Tibial nerve (tissue), 4 donors: ENCODE results near the gene AK8.

Experiments
- CTCF ChIP-seq, 5 experiments: fragments of 200-600 bp in 3 of 5; fragments of 450-650 bp in 2 of 5; sonication (generic) in 3 of 5; IDR thresholded peaks; one replicate each; pipeline ENCODE4 v1.5.1; 2016 to 2019; ENCODE audit warnings: antibody characterized with exemption in 5 of 5, mild to moderate bottlenecking in 3 of 5, moderate library complexity in 2 of 5
- EP300 ChIP-seq, 2 donors: sonication (generic); formaldehyde crosslinking; IDR thresholded peaks; one replicate each; pipeline ENCODE4 v1.6.1; 2017; ENCODE audit warnings: antibody characterized with exemption in 2 of 2, mild to moderate bottlenecking in 1 of 2
- POLR2A ChIP-seq, 2 donors: fragments of 450-650 bp; IDR thresholded peaks; one replicate each; pipeline ENCODE4 v1.6.1; 2017; ENCODE audit warnings: antibody characterized with exemption in 2 of 2, mild to moderate bottlenecking in 2 of 2, moderate library complexity in 2 of 2

GRCh38 chr9:132828201-132828770, 49.8 kb downstream of the AK8 start:
- TF ChIP-seq CTCF (IDR thresholded peaks at IDR 0.05) (no peak), POLR2A (IDR thresholded peaks at IDR 0.05) (no peak), EP300 (IDR thresholded peaks at IDR 0.05) (no peak)
